Coronary artery (tissue), 2 donors: Measurements from ENCODE around the gene CIAO2B.

Experiments used
- DNase-seq: peaks from one replicate; pipeline ENCODE4 v3.0.0-alpha.2; 2017; ENCODE audit warnings: low spot score
- H3K27ac ChIP-seq, 2 donors: fragments of 200-600 bp; sonication (generic); one replicate each; pipeline ENCODE4 v1.5.1; 2016 to 2019
- H3K4me3 ChIP-seq: fragments of 200-600 bp; sonication (generic); 2 replicates; pipeline ENCODE4 v1.5.1; 2016; ENCODE audit warnings: mild to moderate bottlenecking, moderate library complexity
- CTCF ChIP-seq: fragments of 200-600 bp; sonication (generic); IDR thresholded peaks from one replicate; pipeline ENCODE4 v1.5.1; 2019; ENCODE audit warnings: antibody characterized with exemption

CIAO2B gene

DNA sequence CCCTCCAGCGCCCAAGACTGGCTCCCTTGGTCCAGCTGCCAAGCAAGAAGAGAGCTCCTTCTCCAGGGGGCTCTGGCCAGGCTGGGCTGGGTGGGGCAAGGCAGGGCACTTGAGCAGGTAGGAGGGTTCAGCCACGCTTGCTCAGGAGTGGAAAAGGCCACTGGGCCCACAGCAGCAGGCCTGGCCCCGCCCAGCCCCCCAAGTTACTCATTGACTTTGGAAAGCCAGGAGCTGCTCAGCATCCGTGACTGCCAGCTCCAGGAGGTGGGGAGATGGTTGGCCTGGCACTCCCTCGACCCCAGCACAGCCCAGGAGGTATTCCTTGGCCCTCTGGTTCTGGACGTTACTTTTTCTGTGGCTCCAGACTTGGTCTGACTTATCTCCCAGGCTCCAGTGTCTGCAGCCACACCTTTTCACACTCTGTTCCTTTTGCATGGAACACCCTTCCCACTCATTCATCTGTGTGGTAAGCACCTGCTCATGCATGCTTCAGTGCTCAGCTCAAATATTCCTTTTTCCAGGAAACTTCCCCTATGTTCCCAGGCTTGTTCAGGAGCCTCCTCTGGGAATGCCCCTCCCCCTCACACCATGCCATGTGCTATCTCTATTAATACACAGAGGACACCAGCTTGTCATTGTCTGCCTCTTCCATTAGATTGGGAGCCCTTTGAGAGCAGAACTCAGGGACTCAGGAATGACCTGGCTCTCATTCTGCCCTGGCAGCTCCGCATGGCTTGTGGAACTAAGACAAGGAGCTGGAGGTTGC is 15.2 kb downstream of the CIAO2B start, which contains the start of gene CDH16:
CDH16 (minus strand) TSS at position 83 of the 766 bp plus-strand sequence. CDS start 820 bp downstream, outside the sequence.
- H3K27ac ChIP-seq: peak within 1 kb of the TSS in 1 of 2 donors; percentile 98
- TF ChIP-seq CTCF: no peak

DNA sequence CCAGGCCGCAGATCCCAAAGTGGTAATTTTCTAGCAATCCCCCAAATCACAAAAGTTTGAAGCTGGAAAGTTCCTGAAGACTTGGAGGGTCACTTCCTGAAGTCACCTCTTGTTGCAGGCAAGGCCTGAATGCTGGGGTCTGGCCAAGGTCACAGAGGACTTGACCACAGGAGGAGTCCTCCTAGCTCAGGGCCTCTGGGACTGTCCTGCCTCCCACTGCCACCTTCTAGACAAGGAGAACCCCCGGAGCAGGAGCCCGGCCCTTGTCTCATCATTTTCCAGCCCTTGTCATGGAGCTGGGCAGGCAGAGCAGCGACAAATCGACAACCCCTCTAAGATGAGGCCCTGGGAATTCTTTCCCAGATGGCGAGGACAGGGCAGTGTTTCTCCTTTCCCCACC is 15.8 kb downstream of the CIAO2B start:
- Histone ChIP-seq H3K4me3 (no peak overlapping the region), H3K27ac (no peak overlapping the region)
- no peak for TF ChIP-seq CTCF
- no peak for DNase-seq

More for the DNA sequence above, 15.2 kb downstream of the CIAO2B start, which contains the start of gene CDH16:
- no peak within 1 kb of the TSS for H3K4me3 ChIP-seq
- DNase-seq: no peak

DNA sequence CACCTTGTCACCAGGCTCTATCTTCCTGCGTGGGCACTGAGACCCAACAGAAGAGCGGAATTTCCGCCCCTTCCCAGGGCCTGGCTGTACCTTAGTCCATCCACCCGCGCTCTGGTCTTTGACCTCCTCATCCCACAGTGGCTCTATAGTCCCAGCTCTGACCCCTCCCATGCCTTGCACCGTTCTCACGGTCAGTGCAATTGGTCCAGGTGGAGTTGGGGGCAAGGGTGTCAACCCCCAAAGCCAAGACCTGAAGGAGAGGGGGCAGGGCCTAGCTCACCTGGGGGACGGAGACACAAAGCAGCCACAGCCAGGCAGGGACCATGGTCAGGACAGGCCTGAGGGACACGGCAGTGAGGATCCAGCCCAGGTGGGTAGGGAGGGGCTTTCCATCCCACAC is 16.5 kb downstream of the CIAO2B start:
- DNase-seq: no peak
- H3K27ac ChIP-seq: no peak overlapping the region
- no peak for TF ChIP-seq CTCF

GRCh38 chr16:66916518-66916917 is 17.7 kb downstream of the CIAO2B start:
- DNase-seq: no peak
- Histone ChIP-seq H3K4me3 (no peak overlapping the region), H3K27ac (no peak overlapping the region)
- TF ChIP-seq CTCF: no peak

More for the DNA sequence above, 16.5 kb downstream of the CIAO2B start:
- no peak overlapping the region for H3K4me3 ChIP-seq

GRCh38 chr16:66915041-66915440 is 19.2 kb downstream of the CIAO2B start:
- TF ChIP-seq CTCF: no peak
- no peak for DNase-seq
- no peak overlapping the region for H3K27ac ChIP-seq
- H3K4me3 ChIP-seq: no peak overlapping the region

GRCh38 chr16:66914541-66914940 is 19.7 kb downstream of the CIAO2B start:
- Histone ChIP-seq H3K27ac (no peak overlapping the region), H3K4me3 (no peak overlapping the region)
- no peak for DNase-seq
- TF ChIP-seq CTCF: no peak

DNA sequence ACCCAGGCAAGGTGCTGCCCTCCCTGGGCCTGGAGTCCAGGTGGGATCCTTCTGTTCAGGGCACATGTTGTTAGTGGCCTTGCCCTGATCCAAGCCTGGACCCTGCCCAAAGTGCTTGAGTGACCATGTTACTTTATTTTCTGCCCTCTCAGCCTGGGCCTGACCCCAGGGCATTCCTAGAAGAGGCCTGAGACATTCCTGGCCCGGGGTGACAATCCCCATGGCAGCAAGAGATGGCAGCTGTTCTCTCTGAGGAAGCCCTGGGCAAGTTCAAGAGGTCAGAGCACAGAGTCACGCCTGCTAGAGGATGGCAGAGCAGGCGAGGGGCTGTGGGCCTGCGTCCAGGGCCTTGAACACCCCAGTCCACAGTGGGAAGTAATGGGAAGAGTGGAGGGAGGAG is 20.5 kb downstream of the CIAO2B start:
- TF ChIP-seq CTCF: no peak
- H3K4me3 ChIP-seq: no peak overlapping the region
- DNase-seq: no peak
- H3K27ac ChIP-seq: no peak overlapping the region
